ENCODE data around the gene ZNF385B.

Gene ZNF385B

DNA sequence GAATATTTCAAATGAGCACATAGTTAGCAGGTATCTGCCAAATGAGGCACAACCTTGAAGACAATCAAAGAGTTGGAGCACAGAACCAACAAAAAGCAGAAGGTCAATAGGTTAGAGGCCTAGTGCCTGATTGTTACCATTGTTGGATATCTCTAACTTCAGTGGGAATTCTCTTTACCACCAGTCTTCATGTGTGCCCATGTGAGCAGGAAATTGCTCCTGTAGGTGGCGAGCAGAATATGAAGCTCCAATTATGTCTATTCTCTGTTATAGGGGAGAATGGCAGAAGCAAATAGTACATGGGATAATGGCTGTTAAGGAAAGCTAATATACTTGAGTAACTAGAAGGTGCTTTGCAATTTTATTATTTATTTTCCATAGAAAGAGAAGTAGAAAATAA is 14.9 kb upstream of the ZNF385B start:
- no peak overlapping the region for H3K4me3 Mint-ChIP-seq
- no peaks in the 10 kb centered on the region for H3K36me3 Mint-ChIP-seq
- no peaks in the 10 kb centered on the region for H3K4me1 Mint-ChIP-seq
- no peaks in the 10 kb centered on the region for H3K9me3 Mint-ChIP-seq
- no peak overlapping the region for H3K27ac Mint-ChIP-seq
- DNase-seq (ENCODE audit: low spot score in 2 of 2) (no peak), ATAC-seq (ENCODE audit: low read depth) (no peak)
- peaks cover 4% of the 10 kb centered on the region for H3K27me3 Mint-ChIP-seq

DNA sequence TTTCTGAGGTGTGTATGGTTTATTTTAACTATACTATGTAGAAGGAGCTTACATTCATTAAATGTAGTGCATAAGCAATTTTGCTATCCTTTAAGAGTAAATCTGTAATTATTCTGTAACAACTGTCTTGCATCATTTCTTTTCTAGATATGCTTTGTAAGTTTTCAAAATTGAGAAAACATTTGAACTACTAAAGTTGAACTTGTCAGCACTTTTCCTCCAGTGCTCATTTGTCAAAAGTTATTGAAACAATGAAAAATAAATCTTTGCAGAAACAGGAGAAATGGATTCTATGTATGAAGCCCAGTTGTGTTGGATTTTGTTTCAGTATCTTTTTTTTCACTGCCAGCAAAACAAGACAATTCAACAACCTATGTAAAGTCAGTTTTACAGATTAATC is 14.5 kb upstream of the ZNF385B start:
- H3K27ac Mint-ChIP-seq = no peak overlapping the region
- H3K36me3 Mint-ChIP-seq = no peaks in the 10 kb centered on the region
- no peak overlapping the region for H3K4me3 Mint-ChIP-seq
- H3K27me3 Mint-ChIP-seq = peaks cover 4% of the 10 kb centered on the region
- ATAC-seq (ENCODE audit: low read depth) (no peak), DNase-seq (ENCODE audit: low spot score in 2 of 2) (no peak)
- no peaks in the 10 kb centered on the region for H3K4me1 Mint-ChIP-seq
- no peaks in the 10 kb centered on the region for H3K9me3 Mint-ChIP-seq

DNA sequence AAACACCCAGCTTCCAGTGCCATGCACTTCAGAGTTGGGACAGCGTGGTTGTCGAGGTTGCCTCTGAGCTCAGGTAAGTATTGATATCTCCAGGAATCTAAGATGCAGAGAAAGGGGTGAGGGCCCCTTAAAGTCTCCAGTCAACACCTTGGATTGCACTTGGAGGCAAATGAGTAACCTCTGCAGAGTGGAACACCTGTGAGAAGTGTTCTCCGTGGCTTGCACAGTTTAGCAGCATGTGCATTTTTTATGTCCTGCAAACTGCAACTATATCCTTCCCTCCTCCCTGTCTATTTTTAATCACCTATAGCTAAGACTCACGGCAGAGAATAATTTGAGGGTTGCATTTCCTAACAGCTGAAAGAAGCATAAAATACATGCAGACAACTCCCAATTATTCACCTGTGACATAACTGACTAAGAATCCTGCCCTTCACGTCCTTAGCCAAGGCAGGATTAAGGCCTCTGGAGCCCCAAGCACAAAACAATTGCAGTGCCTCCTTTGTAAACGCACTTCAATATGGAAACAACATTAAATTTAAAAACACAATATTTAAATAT is 1.6 kb upstream of the ZNF385B start:
- DNase-seq (ENCODE audit: low spot score in 2 of 2) (no peak), ATAC-seq (ENCODE audit: low read depth) (no peak)
- no peak overlapping the region for H3K27ac Mint-ChIP-seq
- H3K9me3 Mint-ChIP-seq = no peaks in the 10 kb centered on the region
- no peak overlapping the region for H3K4me3 Mint-ChIP-seq
- no peaks in the 10 kb centered on the region for H3K36me3 Mint-ChIP-seq
- H3K4me1 Mint-ChIP-seq = peaks cover 8% of the 10 kb centered on the region
- H3K27me3 Mint-ChIP-seq = peaks cover 25% of the 10 kb centered on the region

DNA sequence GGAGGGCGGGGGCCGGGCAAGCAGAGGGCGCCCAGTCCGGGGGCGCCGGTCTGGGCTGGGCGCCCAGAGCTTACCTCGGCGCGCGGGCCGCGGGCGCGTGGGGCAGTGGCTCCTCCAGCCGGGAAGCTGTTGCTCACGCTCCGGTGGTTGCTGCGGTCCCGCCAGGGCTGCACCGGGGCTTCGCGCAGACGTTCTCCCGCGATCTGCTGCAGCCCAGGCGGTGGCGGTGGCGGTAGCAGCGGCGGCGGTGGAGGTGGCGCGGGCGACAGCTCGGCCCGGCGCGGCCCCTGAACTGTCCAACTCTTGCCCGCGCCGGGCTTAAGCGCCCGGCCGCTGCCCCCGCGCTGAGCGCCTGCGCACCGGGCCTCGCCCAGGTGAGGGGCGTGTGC is 391 bp downstream of the ZNF385B start:
- H3K27ac Mint-ChIP-seq = no peak overlapping the region
- ATAC-seq (ENCODE audit: low read depth) = peak; percentile 21
- no peak for DNase-seq (ENCODE audit: low spot score in 2 of 2)
- no peaks in the 10 kb centered on the region for H3K9me3 Mint-ChIP-seq
- peaks cover 8% of the 10 kb centered on the region for H3K4me1 Mint-ChIP-seq
- H3K36me3 Mint-ChIP-seq = no peaks in the 10 kb centered on the region
- H3K4me3 Mint-ChIP-seq = no peak overlapping the region
- peaks cover 30% of the 10 kb centered on the region for H3K27me3 Mint-ChIP-seq

DNA sequence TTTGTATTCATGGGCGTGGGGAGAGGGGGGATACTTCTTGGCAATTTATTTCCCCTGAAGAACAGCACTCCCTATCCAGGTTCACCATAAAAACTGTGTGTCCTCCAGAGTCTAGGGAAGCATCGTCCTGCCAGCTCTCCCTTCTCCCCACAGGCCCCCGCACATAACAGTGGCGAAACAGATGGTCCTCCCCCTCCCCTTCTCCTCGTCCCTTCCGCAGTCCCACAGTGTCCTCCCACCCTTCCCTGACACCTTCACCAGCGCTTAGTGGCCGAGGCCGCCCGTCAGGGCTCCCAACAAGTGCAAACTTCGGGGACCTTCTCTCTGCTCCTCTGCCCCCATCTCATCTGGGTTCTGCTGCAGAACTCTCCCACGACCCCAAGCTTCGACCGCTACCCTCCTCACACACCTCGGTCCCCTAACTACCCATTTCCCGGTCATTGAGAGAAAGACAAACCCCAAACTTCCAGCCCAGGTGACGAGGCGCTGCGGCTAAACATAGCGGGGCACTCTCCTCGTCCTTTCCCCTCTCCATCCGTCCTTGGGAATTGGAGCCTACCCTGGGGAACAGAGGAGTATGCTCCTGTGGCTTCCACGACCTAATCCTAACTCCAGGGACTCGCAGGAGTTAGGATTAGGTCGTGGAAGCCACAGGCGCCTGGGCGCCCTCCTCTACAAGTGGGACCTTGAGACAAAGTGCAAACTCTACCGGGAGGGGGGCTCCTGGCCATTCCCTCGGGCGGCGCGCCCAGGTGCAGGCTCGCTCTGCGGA is 971 bp downstream of the ZNF385B start:
- Mint-ChIP-seq H3K27ac (no peak overlapping the region), H3K4me3 (peak overlapping the region; percentile 33), H3K36me3 (no peaks in the 10 kb centered on the region), H3K4me1 (peaks cover 8% of the 10 kb centered on the region), H3K27me3 (peaks cover 29% of the 10 kb centered on the region), H3K9me3 (no peaks in the 10 kb centered on the region)
- DNase-seq (ENCODE audit: low spot score in 2 of 2) (no peak), ATAC-seq (ENCODE audit: low read depth) (no peak)

DNA sequence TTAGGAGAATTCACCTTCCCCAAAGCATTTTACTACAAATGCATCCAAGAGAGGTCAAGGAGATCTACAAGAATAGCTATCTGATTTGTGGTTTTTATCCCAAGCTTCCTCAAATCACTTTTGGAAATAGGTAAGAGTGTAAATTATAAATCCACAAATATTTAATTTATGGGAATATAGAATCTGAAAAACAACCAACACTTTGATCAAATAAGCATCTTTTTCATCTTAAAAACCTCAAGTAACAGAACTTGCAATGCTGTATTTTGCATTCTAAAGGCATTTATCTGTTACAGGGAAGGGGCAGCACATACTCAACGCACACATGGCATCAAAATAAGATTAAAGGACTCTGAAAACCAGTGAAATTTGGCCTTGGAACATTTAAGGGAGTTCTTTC is 1.9 kb downstream of the ZNF385B start:
- DNase-seq (ENCODE audit: low spot score in 2 of 2) (no peak), ATAC-seq (ENCODE audit: low read depth) (no peak)
- Mint-ChIP-seq H3K27ac (no peak overlapping the region), H3K36me3 (no peaks in the 10 kb centered on the region), H3K9me3 (no peaks in the 10 kb centered on the region), H3K27me3 (peaks cover 25% of the 10 kb centered on the region), H3K4me1 (peaks cover 8% of the 10 kb centered on the region), H3K4me3 (no peak overlapping the region)

DNA sequence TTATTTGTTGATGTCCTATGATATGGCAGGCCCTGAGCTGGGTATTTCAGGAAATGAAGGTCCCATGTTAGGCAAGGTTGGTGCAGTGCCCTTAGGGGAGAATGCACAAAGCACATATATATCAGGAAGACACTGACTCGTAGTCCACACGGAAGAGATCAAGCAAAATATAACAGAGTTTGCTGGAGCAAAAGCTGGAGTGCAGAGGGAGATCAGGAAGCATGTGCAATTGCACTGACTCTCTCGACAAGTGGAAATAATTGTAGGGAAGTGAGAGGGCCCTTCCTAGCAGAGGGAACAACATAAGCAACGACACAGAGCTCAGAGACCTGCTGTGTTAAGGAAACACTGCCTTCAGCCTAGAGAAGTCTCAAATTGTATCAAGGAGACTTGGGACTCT is 4.2 kb downstream of the ZNF385B start:
- Mint-ChIP-seq H3K4me1 (peaks cover 8% of the 10 kb centered on the region), H3K27me3 (peaks cover 18% of the 10 kb centered on the region), H3K27ac (no peak overlapping the region), H3K9me3 (no peaks in the 10 kb centered on the region), H3K4me3 (no peak overlapping the region), H3K36me3 (no peaks in the 10 kb centered on the region)
- no peak for ATAC-seq (ENCODE audit: low read depth)
- DNase-seq (ENCODE audit: low spot score in 2 of 2) = no peak

DNA sequence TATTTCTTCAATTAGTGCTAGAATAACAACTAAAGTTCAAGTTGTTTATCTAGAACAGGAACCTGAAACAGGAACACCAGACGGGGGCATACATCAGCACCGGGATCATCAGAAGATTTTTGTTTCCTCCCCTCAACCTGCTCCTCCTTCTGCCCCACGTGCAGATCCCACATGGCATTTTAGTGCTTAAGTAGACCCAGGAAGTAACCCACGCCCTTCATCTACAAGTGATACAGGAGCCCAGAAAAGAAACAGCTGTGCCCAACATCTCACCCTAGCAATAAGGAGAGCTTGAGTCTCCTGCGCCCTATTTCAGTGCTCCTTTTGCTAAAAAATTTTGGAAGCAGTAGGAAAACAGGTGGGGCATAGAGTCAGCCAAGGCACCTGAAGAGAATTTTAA is 5.2 kb downstream of the ZNF385B start:
- H3K27ac Mint-ChIP-seq = no peak overlapping the region
- no peak for DNase-seq (ENCODE audit: low spot score in 2 of 2)
- H3K4me1 Mint-ChIP-seq = peaks cover 8% of the 10 kb centered on the region
- peaks cover 13% of the 10 kb centered on the region for H3K27me3 Mint-ChIP-seq
- H3K36me3 Mint-ChIP-seq = no peaks in the 10 kb centered on the region
- no peaks in the 10 kb centered on the region for H3K9me3 Mint-ChIP-seq
- H3K4me3 Mint-ChIP-seq = no peak overlapping the region
- no peak for ATAC-seq (ENCODE audit: low read depth)

DNA sequence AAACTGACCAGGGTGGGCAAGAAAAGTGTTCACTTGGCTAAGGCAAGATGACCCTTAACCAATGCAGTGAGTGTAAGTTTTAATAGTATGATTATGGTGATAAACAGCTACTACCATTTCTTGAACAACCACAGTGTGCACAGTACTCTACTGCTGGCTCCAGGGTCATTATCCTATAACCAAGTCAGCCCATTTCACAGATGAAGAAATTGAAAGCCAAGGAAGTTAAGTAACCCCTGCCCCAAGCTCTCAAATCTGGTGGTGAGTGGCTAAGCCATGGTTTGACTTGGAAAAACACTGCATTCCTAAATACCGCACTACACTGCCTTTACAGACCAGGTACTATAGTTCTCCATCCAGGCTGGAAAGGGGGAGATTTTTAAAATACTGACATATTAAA is 5.7 kb downstream of the ZNF385B start:
- peaks cover 8% of the 10 kb centered on the region for H3K4me1 Mint-ChIP-seq
- H3K9me3 Mint-ChIP-seq = no peaks in the 10 kb centered on the region
- H3K27ac Mint-ChIP-seq = no peak overlapping the region
- DNase-seq (ENCODE audit: low spot score in 2 of 2) (no peak), ATAC-seq (ENCODE audit: low read depth) (no peak)
- peaks cover 15% of the 10 kb centered on the region for H3K27me3 Mint-ChIP-seq
- no peaks in the 10 kb centered on the region for H3K36me3 Mint-ChIP-seq
- H3K4me3 Mint-ChIP-seq = no peak overlapping the region

DNA sequence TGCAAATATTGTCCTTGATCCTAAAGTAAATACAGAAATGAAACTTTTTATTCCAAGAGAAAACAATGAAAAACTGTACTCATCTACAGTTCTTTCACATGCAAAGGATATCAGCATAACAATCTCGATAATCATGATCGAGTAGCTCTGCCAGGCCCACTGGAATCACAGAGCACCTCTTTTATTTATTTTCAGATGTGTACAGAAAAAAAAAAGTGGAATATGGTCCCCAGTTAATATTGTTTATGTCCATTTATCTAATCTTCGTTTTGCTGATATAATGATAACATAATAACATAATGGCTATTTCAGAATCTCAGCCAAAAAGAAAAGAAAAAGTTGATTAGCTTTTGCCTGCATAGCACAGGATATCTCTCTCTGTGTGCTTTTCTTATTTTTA is 6.5 kb downstream of the ZNF385B start:
- Mint-ChIP-seq H3K4me1 (peaks cover under 1% of the 10 kb centered on the region), H3K4me3 (no peak overlapping the region), H3K9me3 (no peaks in the 10 kb centered on the region), H3K36me3 (no peaks in the 10 kb centered on the region), H3K27ac (no peak overlapping the region), H3K27me3 (peaks cover 8% of the 10 kb centered on the region)
- ATAC-seq (ENCODE audit: low read depth) (no peak), DNase-seq (ENCODE audit: low spot score in 2 of 2) (no peak)

DNA sequence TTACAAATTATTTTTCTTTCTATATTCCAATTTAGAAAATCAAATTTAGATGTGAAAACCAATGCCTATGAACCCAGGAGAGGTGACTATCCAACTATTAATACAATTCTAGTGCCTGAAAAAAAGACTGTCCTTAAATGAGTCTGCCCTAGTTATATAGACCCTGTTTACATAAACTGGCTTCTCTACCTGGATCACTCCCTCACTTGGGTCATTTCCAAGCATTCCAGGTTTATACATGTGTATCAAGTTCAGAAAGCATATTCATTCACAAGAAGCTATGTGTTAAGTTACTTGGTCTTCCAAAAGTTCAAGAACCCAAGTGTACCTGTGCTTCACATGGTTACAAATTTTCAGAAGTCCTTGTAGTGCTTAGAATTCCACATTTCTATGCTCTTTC is 8.3 kb downstream of the ZNF385B start:
- no peak overlapping the region for H3K4me3 Mint-ChIP-seq
- H3K36me3 Mint-ChIP-seq = no peaks in the 10 kb centered on the region
- H3K27ac Mint-ChIP-seq = no peak overlapping the region
- peaks cover 9% of the 10 kb centered on the region for H3K27me3 Mint-ChIP-seq
- H3K9me3 Mint-ChIP-seq = no peaks in the 10 kb centered on the region
- no peak for ATAC-seq (ENCODE audit: low read depth)
- no peaks in the 10 kb centered on the region for H3K4me1 Mint-ChIP-seq
- DNase-seq (ENCODE audit: low spot score in 2 of 2) = no peak

DNA sequence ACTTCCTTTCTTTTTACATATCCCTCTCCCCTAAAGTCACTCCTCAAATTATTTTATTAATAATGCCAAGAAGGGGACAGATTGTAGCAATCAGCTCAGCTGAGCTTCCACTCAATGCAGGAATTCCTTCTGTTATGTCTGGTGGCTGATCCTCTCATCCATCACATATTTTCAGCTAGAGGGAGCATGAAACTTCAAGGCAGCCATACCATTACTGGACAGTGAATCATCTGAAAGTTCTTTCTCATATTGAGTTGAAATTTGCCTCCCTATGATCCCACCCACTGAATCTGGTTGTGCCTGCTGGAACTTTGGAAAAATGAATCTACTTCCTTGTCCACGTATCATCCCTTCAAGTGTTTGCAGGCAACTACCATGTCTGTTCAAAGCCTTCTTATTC is 11.2 kb downstream of the ZNF385B start:
- Mint-ChIP-seq H3K4me3 (no peak overlapping the region), H3K4me1 (no peaks in the 10 kb centered on the region), H3K27me3 (peaks cover 3% of the 10 kb centered on the region), H3K9me3 (no peaks in the 10 kb centered on the region), H3K27ac (no peak overlapping the region), H3K36me3 (no peaks in the 10 kb centered on the region)
- ATAC-seq (ENCODE audit: low read depth) (no peak), DNase-seq (ENCODE audit: low spot score in 2 of 2) (no peak)

DNA sequence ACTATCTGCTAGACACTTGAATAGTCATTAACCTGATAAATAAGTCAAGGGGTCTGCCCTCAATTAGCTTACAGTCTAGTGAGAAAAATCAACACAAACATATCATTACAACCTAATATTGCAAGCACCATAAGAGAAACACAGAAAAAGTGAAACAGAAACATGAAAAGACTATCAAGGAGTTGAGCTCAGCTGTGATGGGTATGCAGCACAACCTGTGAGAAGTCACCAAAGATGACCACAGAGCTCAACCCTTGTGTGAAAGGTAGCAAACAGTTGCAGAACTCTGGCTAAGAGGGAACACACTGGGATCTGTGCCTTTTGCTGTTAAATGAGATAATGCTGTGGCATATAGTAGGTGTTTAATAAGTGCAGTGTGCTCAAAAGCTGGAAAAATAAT is 11.7 kb downstream of the ZNF385B start:
- DNase-seq (ENCODE audit: low spot score in 2 of 2) = no peak
- peaks cover 3% of the 10 kb centered on the region for H3K27me3 Mint-ChIP-seq
- H3K9me3 Mint-ChIP-seq = no peaks in the 10 kb centered on the region
- no peak for ATAC-seq (ENCODE audit: low read depth)
- no peak overlapping the region for H3K4me3 Mint-ChIP-seq
- H3K36me3 Mint-ChIP-seq = no peaks in the 10 kb centered on the region
- no peaks in the 10 kb centered on the region for H3K4me1 Mint-ChIP-seq
- no peak overlapping the region for H3K27ac Mint-ChIP-seq

DNA sequence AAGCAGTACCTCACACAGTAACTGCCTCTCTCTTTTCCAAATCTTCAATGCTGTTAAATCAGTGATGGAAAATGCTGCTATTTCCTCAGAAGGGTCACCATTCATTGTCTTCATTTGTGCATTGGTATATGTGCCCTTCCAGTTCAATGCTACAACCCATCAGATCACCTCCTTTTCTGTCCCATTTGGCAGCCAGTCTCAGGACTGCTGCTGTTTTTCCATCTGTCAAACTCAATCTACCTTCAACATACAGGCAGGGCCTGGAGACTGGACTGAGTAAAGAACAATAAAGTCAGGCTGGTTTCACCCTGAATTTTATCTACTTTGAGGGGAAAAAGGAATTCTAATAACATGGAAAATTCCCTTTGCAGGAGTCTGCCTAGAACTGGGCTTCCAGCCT is 17.9 kb downstream of the ZNF385B start:
- Mint-ChIP-seq H3K27ac (no peak overlapping the region), H3K4me1 (no peaks in the 10 kb centered on the region), H3K27me3 (peaks cover under 1% of the 10 kb centered on the region), H3K4me3 (no peak overlapping the region), H3K36me3 (no peaks in the 10 kb centered on the region), H3K9me3 (no peaks in the 10 kb centered on the region)
- DNase-seq (ENCODE audit: low spot score in 2 of 2) (no peak), ATAC-seq (ENCODE audit: low read depth) (no peak)

DNA sequence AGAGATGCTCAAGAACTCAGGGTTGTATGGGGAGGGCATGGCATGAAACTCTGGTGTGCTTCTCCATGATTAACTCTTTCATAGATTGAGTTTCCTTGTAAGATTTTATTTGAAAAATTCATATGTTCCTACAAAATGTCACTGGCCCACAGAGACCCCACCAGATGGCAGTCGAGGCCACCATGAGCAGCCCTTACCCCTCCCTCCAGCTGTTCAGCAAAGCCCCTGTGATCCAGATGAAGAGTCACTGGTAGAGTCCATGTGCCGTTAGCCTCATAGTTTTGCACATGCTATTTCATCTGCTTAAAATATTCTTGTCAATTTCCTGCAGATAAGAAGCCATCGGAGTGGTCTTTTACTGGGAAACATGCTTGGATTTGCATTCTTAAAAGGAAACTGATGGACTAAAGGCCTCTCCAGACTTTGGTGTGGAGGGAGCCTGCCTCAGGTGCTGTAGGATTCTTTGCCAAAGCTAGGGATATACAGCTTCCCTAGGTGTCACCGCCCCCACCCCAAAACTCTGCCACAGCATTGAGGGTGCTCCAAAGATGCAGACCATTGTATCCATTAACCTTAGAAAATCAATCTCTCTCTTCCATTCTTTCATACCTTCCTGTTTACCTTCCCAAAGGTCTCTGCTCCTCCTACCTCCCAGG is 18.8 kb downstream of the ZNF385B start:
- no peaks in the 10 kb centered on the region for H3K27me3 Mint-ChIP-seq
- no peak overlapping the region for H3K27ac Mint-ChIP-seq
- H3K36me3 Mint-ChIP-seq = no peaks in the 10 kb centered on the region
- no peak for DNase-seq (ENCODE audit: low spot score in 2 of 2)
- H3K4me3 Mint-ChIP-seq = no peak overlapping the region
- no peaks in the 10 kb centered on the region for H3K9me3 Mint-ChIP-seq
- no peak for ATAC-seq (ENCODE audit: low read depth)
- H3K4me1 Mint-ChIP-seq = no peaks in the 10 kb centered on the region
